B cell (primary cell): ENCODE data around the gene KCNMB2. TPM values are rescaled to one million over a fixed set of nuclear protein-coding genes. Genes with fewer than 3 reads are reported as not detected.

Source experiments
- ATAC-seq: fragments of 200-7000 bp; cut with Tn5 transposase; one replicate; pipeline ENCODE4 v1.10.0; 2021; ENCODE audit warnings: low read depth, mild to moderate bottlenecking, moderate number of reproducible peaks, moderate library complexity
- CTCF ChIA-PET: fragments of 350-600 bp; sonication (Branson Sonifier 250); formaldehyde crosslinking; loops from one replicate; lab custom pipeline; 2021; ENCODE audit warnings: antibody characterized with exemption, inconsistent platforms; lab: Charles Lee
- POLR2A ChIA-PET: fragments of 350-600 bp; sonication (Branson Sonifier 250); formaldehyde crosslinking; loops from one replicate; lab custom pipeline; 2021; ENCODE audit warnings: antibody characterized with exemption; lab: Charles Lee
- DNase-seq: peaks from one replicate; pipeline ENCODE4 v3.0.0; 2013
- H2AFZ ChIP-seq: 2 replicates; pipeline ENCODE4 v1.6.1; 2012; ENCODE audit warnings: mild to moderate bottlenecking, low read depth, low read length; ENCODE audit not compliant: insufficient read depth, poor library complexity, severe bottlenecking
- H3K27ac ChIP-seq, 2 donors: 1 replicate in 1 of 2; 2 replicates in 1 of 2; pipeline ENCODE4 v1.5.1; 2012 to 2013; ENCODE audit warnings: low read length in 2 of 2, mild to moderate bottlenecking in 2 of 2, moderate library complexity in 1 of 2
- H3K27me3 ChIP-seq, 4 experiments: fragments of 200-600 bp in 1 of 4; sonication (generic) in 1 of 4; replicated peaks in 1 of 4; 1 replicate in 2 of 4; 2 replicates in 2 of 4; pipeline versions ENCODE4 v1.6.1 to v1.7.0; 2013 to 2016; ENCODE audit warnings: low read length in 3 of 4, mild to moderate bottlenecking in 2 of 4, mixed read lengths in 1 of 4, moderate library complexity in 1 of 4; ENCODE audit not compliant: insufficient read depth in 4 of 4, control insufficient read depth in 3 of 4; ENCODE audit errors: control extremely low read depth in 1 of 4
- H3K36me3 ChIP-seq, 2 experiments: replicated peaks in 1 of 2; 1 replicate in 1 of 2; 2 replicates in 1 of 2; pipeline versions ENCODE4 v1.6.1 to v1.7.1; 2013; ENCODE audit warnings: low read length in 1 of 2; ENCODE audit not compliant: insufficient read depth in 2 of 2, control insufficient read depth in 1 of 2; ENCODE audit errors: control extremely low read depth in 1 of 2, extremely low read depth in 1 of 2
- H3K4me1 ChIP-seq, 2 donors: fragments of 200-600 bp in 1 of 2; sonication (generic) in 1 of 2; 1 replicate in 1 of 2; 2 replicates in 1 of 2; pipeline versions ENCODE4 v1.5.1 to v1.6.1; 2013 to 2017; ENCODE audit warnings: low read length in 2 of 2; ENCODE audit not compliant: control insufficient read depth in 2 of 2, insufficient read depth in 2 of 2
- H3K4me2 ChIP-seq: replicated peaks from 2 replicates; pipeline ENCODE3; 2012; ENCODE audit warnings: mild to moderate bottlenecking, low read depth, low read length; ENCODE audit not compliant: poor library complexity, severe bottlenecking
- H3K4me3 ChIP-seq, 5 experiments: fragments of 200-600 bp in 1 of 5; sonication (generic) in 1 of 5; 1 replicate in 3 of 5; 2 replicates in 2 of 5; pipeline versions ENCODE4 v1.5.1 to v1.7.0; 2011 to 2016; ENCODE audit warnings: low read length in 4 of 5, mild to moderate bottlenecking in 4 of 5, low read depth in 2 of 5, control low read depth in 1 of 5, moderate library complexity in 1 of 5; ENCODE audit not compliant: insufficient read depth in 1 of 5; ENCODE audit errors: control extremely low read depth in 1 of 5, extremely low read depth in 1 of 5
- H3K79me2 ChIP-seq: fragments of 200-600 bp; sonication (generic); one replicate; pipeline ENCODE4 v1.6.0; 2016; ENCODE audit warnings: low read length; ENCODE audit not compliant: control insufficient read depth, insufficient read depth
- H3K9ac ChIP-seq: fragments of 200-600 bp; sonication (generic); 2 replicates; pipeline ENCODE4 v1.6.1; 2017; ENCODE audit warnings: mild to moderate bottlenecking, low read length, moderate library complexity
- H3K9me3 ChIP-seq, 3 donors: one replicate each; pipeline versions ENCODE4 v1.6.1 to v1.7.1; 2013; ENCODE audit warnings: low read length in 2 of 3; ENCODE audit not compliant: control insufficient read depth in 2 of 3, insufficient read depth in 1 of 3; ENCODE audit errors: control extremely low read depth in 1 of 3
- H4K20me1 ChIP-seq: 2 replicates; pipeline ENCODE4 v1.6.0; 2012; ENCODE audit warnings: mild to moderate bottlenecking, low read length; ENCODE audit not compliant: insufficient read depth, control insufficient read depth, poor library complexity, severe bottlenecking
- H3K27ac Mint-ChIP-seq: one replicate; pipeline ENCODE4 v1.8.0; 2021; ENCODE audit warnings: mixed read lengths
- H3K27me3 Mint-ChIP-seq: one replicate; pipeline ENCODE4 v1.8.0; 2021; ENCODE audit warnings: mixed read lengths
- H3K4me1 Mint-ChIP-seq: one replicate; pipeline ENCODE4 v1.8.0; 2021; ENCODE audit warnings: mixed read lengths
- H3K4me3 Mint-ChIP-seq: one replicate; pipeline ENCODE4 v1.8.0; 2021; ENCODE audit warnings: mixed read lengths
- H3K9me3 Mint-ChIP-seq: one replicate; pipeline ENCODE4 v1.8.0; 2022; ENCODE audit warnings: mixed read lengths; ENCODE audit not compliant: insufficient read depth
- CTCF ChIP-seq: fragments of 200-600 bp; IDR thresholded peaks from one replicate; pipeline ENCODE4 v1.8.0; 2022; ENCODE audit warnings: antibody characterized with exemption, mild to moderate bottlenecking
- EZH2 ChIP-seq: IDR thresholded peaks from 2 replicates; pipeline ENCODE4 v1.6.1; 2012; ENCODE audit warnings: borderline replicate concordance, low read depth, mild to moderate bottlenecking, moderate library complexity, low read length; ENCODE audit not compliant: insufficient read depth, poor library complexity, severe bottlenecking
- intact Hi-C: fragments of 100-400 bp; cut with micrococcal nuclease; formaldehyde crosslinking; loops from one replicate; pipeline ENCODE4 v1.10.0; 2022
- polyA plus RNA-seq: library from polyadenylated mRNA; depleted of rRNA; stranded (reverse); fragments of >200 nt; gene quantifications from 2 replicates; pipeline ENCODE4 v1.2.3, GENCODE V29; 2012
- total RNA-seq, 2 donors: library from RNA; stranded (reverse); fragments of 120-200 nt in 1 of 2; gene quantifications; 1 replicate in 1 of 2; 2 replicates in 1 of 2; pipeline versions ENCODE4 v1.2.3 to v1.2.4, GENCODE V29; 2013 to 2022

KCNMB2 gene
- total and polyA plus RNA-seq, 2 donors (not counting 1 experiment from before 2014, with no cell fraction given) = not detected

GRCh38 chr3:178840586-178840985 lies 304.4 kb downstream of the KCNMB2 start:
- Histone ChIP-seq H4K20me1 (no peaks in the 10 kb centered on the region), H3K4me1 (no peaks in the 10 kb centered on the region), H3K4me3 (no peak overlapping the region), H3K27me3 (no peaks in the 10 kb centered on the region), H3K36me3 (no peaks in the 10 kb centered on the region), H3K4me2 (no peak overlapping the region), H3K9ac (no peak overlapping the region), H3K9me3 (peaks cover 0 to 8% (median 2%) of the 10 kb centered on the region in 3 donors), H3K79me2 (no peaks in the 10 kb centered on the region), H2AFZ (no peak overlapping the region), H3K27ac (no peak overlapping the region)
- DNase-seq (no peak), ATAC-seq (no peak)
- Mint-ChIP-seq H3K27me3 (no peaks in the 10 kb centered on the region), H3K9me3 (peaks cover 3% of the 10 kb centered on the region), H3K4me1 (no peaks in the 10 kb centered on the region), H3K27ac (no peak overlapping the region), H3K4me3 (no peak overlapping the region)
- no peak for TF ChIP-seq EZH2
- TF ChIP-seq CTCF = no peak
- ChIA-PET POLR2A (no interaction called here), CTCF (no interaction called here)
- intact Hi-C loops = no loop called here

- Histone ChIP-seq H2AFZ (no peak overlapping the region), H3K4me2 (no peak overlapping the region), H3K79me2 (no peaks in the 10 kb centered on the region), H3K4me3 (no peak overlapping the region), H4K20me1 (no peaks in the 10 kb centered on the region), H3K9ac (no peak overlapping the region), H3K27ac (no peak overlapping the region), H3K36me3 (no peaks in the 10 kb centered on the region), H3K4me1 (no peaks in the 10 kb centered on the region), H3K9me3 (peaks cover 0 to 8% (median 2%) of the 10 kb centered on the region in 3 donors), H3K27me3 (no peaks in the 10 kb centered on the region)
- Mint-ChIP-seq H3K27ac (no peak overlapping the region), H3K4me1 (no peaks in the 10 kb centered on the region), H3K9me3 (peaks cover 3% of the 10 kb centered on the region), H3K4me3 (no peak overlapping the region), H3K27me3 (no peaks in the 10 kb centered on the region)
- CTCF ChIA-PET = no interaction called here
- no peak for DNase-seq
- TF ChIP-seq EZH2 = no peak
- intact Hi-C loops = no loop called here
- POLR2A ChIA-PET = no interaction called here
- ATAC-seq = no peak
These were observed 304.8 kb downstream of the KCNMB2 start for GRCh38 chr3:178841011-178841410.
